Caco-2 (cell line): ENCODE data around the gene AKAP6. TPM values are rescaled to one million over a fixed set of nuclear protein-coding genes. Genes with fewer than 3 reads are reported as not detected.

Experiments used
- BruUV-seq: library from RNA; stranded (reverse); fragments of 400-500 nt; replicated peaks from 2 replicates; lab custom pipeline; 2021; lab: Mats Ljungman, UMichigan
- CTCF ChIA-PET: fragments of 300-600 bp; sonication (Branson Sonifier 250); formaldehyde crosslinking; loops from one replicate; lab custom pipeline; 2022; ENCODE audit warnings: antibody characterized with exemption; lab: Charles Lee
- POLR2A ChIA-PET: fragments of 300-600 bp; sonication (Branson Sonifier 250); formaldehyde crosslinking; loops from one replicate; lab custom pipeline; 2022; ENCODE audit warnings: antibody characterized with exemption; lab: Charles Lee
- DNase-seq, 2 experiments: peaks; one replicate each; pipeline versions ENCODE4 v3.0.0 to v3.0.0-alpha.2; 2020 to 2022
- H3K27me3 ChIP-seq: replicated peaks from 2 replicates; pipeline ENCODE4 v1.6.0; 2011; ENCODE audit warnings: low read length; ENCODE audit not compliant: control insufficient read depth, insufficient read depth
- H3K36me3 ChIP-seq: 2 replicates; pipeline ENCODE4 v1.5.1; 2011; ENCODE audit warnings: low read length; ENCODE audit not compliant: control insufficient read depth, insufficient read depth
- H3K4me1 ChIP-seq: fragments of 250-450 bp; sonication (Bioruptor Pico); 2 replicates; pipeline ENCODE4 v1.5.1; 2020; ENCODE audit warnings: mild to moderate bottlenecking
- H3K4me3 ChIP-seq: 2 replicates; pipeline ENCODE4 v1.5.1; 2011; ENCODE audit warnings: low read depth, mild to moderate bottlenecking, control low read depth, low read length
- H3K9me3 ChIP-seq: fragments of 250-450 bp; sonication (Bioruptor Pico); 2 replicates; pipeline ENCODE4 v1.5.1; 2020; ENCODE audit warnings: mild to moderate bottlenecking, moderate library complexity
- H3K27ac Mint-ChIP-seq: one replicate; pipeline ENCODE4 v1.8.0; 2022; ENCODE audit warnings: mixed read lengths; ENCODE audit not compliant: unreplicated experiment
- H3K27me3 Mint-ChIP-seq: one replicate; pipeline ENCODE4 v1.8.0; 2022; ENCODE audit warnings: mixed read lengths; ENCODE audit not compliant: insufficient read depth, unreplicated experiment
- H3K36me3 Mint-ChIP-seq: one replicate; pipeline ENCODE4 v1.8.0; 2022; ENCODE audit warnings: mild to moderate bottlenecking, mixed read lengths; ENCODE audit not compliant: insufficient read depth, unreplicated experiment
- H3K4me1 Mint-ChIP-seq: one replicate; pipeline ENCODE4 v1.8.0; 2022; ENCODE audit warnings: low read depth, mixed read lengths; ENCODE audit not compliant: unreplicated experiment
- H3K4me3 Mint-ChIP-seq: one replicate; pipeline ENCODE4 v1.8.0; 2022; ENCODE audit warnings: mild to moderate bottlenecking, moderate library complexity, mixed read lengths; ENCODE audit not compliant: unreplicated experiment
- H3K9me3 Mint-ChIP-seq: one replicate; pipeline ENCODE4 v1.8.0; 2022; ENCODE audit warnings: mixed read lengths; ENCODE audit not compliant: unreplicated experiment
- intact Hi-C: fragments of 100-400 bp; cut with micrococcal nuclease; formaldehyde crosslinking; loops from one replicate; pipeline ENCODE4 v1.10.0; 2022; ENCODE audit not compliant: unreplicated experiment
- total RNA-seq: library from RNA; stranded (reverse); gene quantifications from 2 replicates; pipeline ENCODE4 v1.2.3, GENCODE V29; 2022
- TF ChIP-seq, protein P1 (sequence below), 2 experiments: fragments of 200-600 bp in 1 of 2; IDR thresholded peaks; 1 replicate in 1 of 2; 2 replicates in 1 of 2; pipeline versions ENCODE4 v1.5.1 to v1.8.0; 2011 to 2022; ENCODE audit warnings: antibody characterized with exemption in 1 of 2, control low read depth in 1 of 2, inconsistent platforms in 1 of 2, low read depth in 1 of 2, low read length in 1 of 2, mild to moderate bottlenecking in 1 of 2, moderate library complexity in 1 of 2; ENCODE audit not compliant: insufficient read depth in 1 of 2, severe bottlenecking in 1 of 2, unreplicated experiment in 1 of 2

AKAP6 gene
- total RNA-seq, 1 experiment from 2014 or later: 3.0 TPM

DNA sequence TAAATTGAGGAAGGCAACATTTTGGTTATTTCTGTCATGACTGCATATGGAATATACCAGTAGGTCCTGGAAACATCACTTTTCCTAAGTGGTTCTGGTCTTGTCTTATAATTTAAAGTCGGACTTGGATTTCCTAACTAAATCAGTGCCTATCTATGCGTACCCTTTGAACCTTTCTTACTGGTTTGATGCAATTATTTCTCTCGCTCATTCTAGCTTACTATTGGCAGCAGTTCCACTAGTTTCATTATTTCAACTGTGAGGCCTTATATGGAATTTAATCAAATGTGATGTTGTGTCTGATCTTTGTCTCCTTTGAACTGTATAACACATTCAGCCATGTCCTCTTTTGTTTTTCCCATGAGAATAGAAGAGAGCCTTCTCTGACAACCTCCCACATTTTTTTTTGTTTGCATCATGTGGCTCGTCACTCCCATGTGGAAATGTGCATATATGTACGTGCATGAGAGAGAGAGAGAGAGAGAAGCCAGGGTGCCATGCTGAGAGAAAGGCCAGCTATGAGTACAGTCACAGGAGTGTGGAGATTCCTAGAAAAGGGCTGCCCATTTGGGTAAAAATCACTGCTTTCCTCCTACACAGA, 48.0 kb downstream of the AKAP6 start:
- ChIA-PET CTCF (no interaction called here), POLR2A (no interaction called here)
- no TSS peak for BruUV-seq
- Histone ChIP-seq H3K4me3 (no peak overlapping the region), H3K36me3 (no peaks in the 10 kb centered on the region), H3K4me1 (peaks cover 51% of the 10 kb centered on the region), H3K27me3 (no peaks in the 10 kb centered on the region), H3K9me3 (no peaks in the 10 kb centered on the region)
- Mint-ChIP-seq H3K27ac (no peak overlapping the region), H3K9me3 (no peaks in the 10 kb centered on the region), H3K4me3 (no peak overlapping the region), H3K4me1 (peaks cover 31% of the 10 kb centered on the region), H3K36me3 (no peaks in the 10 kb centered on the region), H3K27me3 (no peaks in the 10 kb centered on the region)
- DNase-seq: no peak
- intact Hi-C loops: no loop called here
- TF ChIP-seq, protein P1, sequence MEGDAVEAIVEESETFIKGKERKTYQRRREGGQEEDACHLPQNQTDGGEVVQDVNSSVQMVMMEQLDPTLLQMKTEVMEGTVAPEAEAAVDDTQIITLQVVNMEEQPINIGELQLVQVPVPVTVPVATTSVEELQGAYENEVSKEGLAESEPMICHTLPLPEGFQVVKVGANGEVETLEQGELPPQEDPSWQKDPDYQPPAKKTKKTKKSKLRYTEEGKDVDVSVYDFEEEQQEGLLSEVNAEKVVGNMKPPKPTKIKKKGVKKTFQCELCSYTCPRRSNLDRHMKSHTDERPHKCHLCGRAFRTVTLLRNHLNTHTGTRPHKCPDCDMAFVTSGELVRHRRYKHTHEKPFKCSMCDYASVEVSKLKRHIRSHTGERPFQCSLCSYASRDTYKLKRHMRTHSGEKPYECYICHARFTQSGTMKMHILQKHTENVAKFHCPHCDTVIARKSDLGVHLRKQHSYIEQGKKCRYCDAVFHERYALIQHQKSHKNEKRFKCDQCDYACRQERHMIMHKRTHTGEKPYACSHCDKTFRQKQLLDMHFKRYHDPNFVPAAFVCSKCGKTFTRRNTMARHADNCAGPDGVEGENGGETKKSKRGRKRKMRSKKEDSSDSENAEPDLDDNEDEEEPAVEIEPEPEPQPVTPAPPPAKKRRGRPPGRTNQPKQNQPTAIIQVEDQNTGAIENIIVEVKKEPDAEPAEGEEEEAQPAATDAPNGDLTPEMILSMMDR (IDR thresholded peaks at IDR 0.05; ENCODE audit: insufficient read depth in 1 of 2, low read depth in 1 of 2, low read length in 1 of 2, severe bottlenecking in 1 of 2, unreplicated experiment in 1 of 2): no peak

- TF ChIP-seq, protein P1 (IDR thresholded peaks at IDR 0.05; ENCODE audit: insufficient read depth in 1 of 2, low read depth in 1 of 2, low read length in 1 of 2, severe bottlenecking in 1 of 2, unreplicated experiment in 1 of 2): no peak
- H3K27ac Mint-ChIP-seq: no peak overlapping the region
- Histone ChIP-seq H3K4me1 (peaks cover 61% of the 10 kb centered on the region), H3K9me3 (no peaks in the 10 kb centered on the region), H3K4me3 (no peak overlapping the region), H3K27me3 (no peaks in the 10 kb centered on the region), H3K36me3 (no peaks in the 10 kb centered on the region)
- H3K4me3 Mint-ChIP-seq: no peak overlapping the region
- CTCF ChIA-PET: interaction anchor here (0.6 kb wide), 1 partner anchor 215 kb away, joined by 5 read pairs; no protein-coding TSS in a partner anchor
- POLR2A ChIA-PET: no interaction called here
- no peaks in the 10 kb centered on the region for H3K27me3 Mint-ChIP-seq
- H3K9me3 Mint-ChIP-seq: no peaks in the 10 kb centered on the region
- no peaks in the 10 kb centered on the region for H3K36me3 Mint-ChIP-seq
- peaks cover 38% of the 10 kb centered on the region for H3K4me1 Mint-ChIP-seq
- no peak for DNase-seq
- BruUV-seq: no TSS peak
- intact Hi-C loops: no loop called here
Measured at GRCh38 chr14:32378284-32378683, 49.2 kb downstream of the AKAP6 start.

GRCh38 chr14:32379447-32379846, 50.3 kb downstream of the AKAP6 start:
- H3K9me3 Mint-ChIP-seq: no peaks in the 10 kb centered on the region
- POLR2A ChIA-PET: no interaction called here
- TF ChIP-seq, protein P1 (IDR thresholded peaks at IDR 0.05; ENCODE audit: insufficient read depth in 1 of 2, low read depth in 1 of 2, low read length in 1 of 2, severe bottlenecking in 1 of 2, unreplicated experiment in 1 of 2): no peak
- BruUV-seq: no TSS peak
- intact Hi-C loops: no loop called here
- Histone ChIP-seq H3K9me3 (no peaks in the 10 kb centered on the region), H3K4me3 (no peak overlapping the region), H3K36me3 (no peaks in the 10 kb centered on the region), H3K27me3 (no peaks in the 10 kb centered on the region), H3K4me1 (peaks cover 68% of the 10 kb centered on the region)
- H3K4me1 Mint-ChIP-seq: peaks cover 44% of the 10 kb centered on the region
- no peaks in the 10 kb centered on the region for H3K27me3 Mint-ChIP-seq
- no peaks in the 10 kb centered on the region for H3K36me3 Mint-ChIP-seq
- H3K27ac Mint-ChIP-seq: peak overlapping the region; percentile 67
- H3K4me3 Mint-ChIP-seq: peak overlapping the region; percentile 33
- CTCF ChIA-PET: interaction anchor here (1.1 kb wide), 1 partner anchor 89 kb away, joined by 3 read pairs; no protein-coding TSS in a partner anchor
- DNase-seq: peak in 1 of 2 experiments; percentile 28
